GM12891 (cell line): ENCODE results near the gene OR10Z1.

Experiments used
- POLR2A ChIP-seq: IDR thresholded peaks from 2 replicates; pipeline ENCODE4 v1.6.1; 2011; ENCODE audit warnings: low read depth, low read length, control low read depth
- POLR2AphosphoS5 ChIP-seq: IDR thresholded peaks from 2 replicates; pipeline ENCODE4 v1.6.1; 2011; ENCODE audit warnings: low read depth, low read length, control low read depth
- POU2F2 ChIP-seq: IDR thresholded peaks from 2 replicates; pipeline ENCODE4 v1.6.1; 2011; ENCODE audit warnings: low read depth, mild to moderate bottlenecking, control low read depth, low read length, moderate library complexity
- SPI1 ChIP-seq: IDR thresholded peaks from 2 replicates; pipeline ENCODE4 v1.6.1; 2011; ENCODE audit warnings: low read depth, low read length, control low read depth
- TAF1 ChIP-seq: IDR thresholded peaks from 2 replicates; pipeline ENCODE4 v1.6.1; 2011; ENCODE audit warnings: low read depth, low read length, control low read depth

GRCh38 chr1:158583962-158584361 is 21.1 kb upstream of the OR10Z1 start:
- TF ChIP-seq POLR2AphosphoS5 (no peak), TAF1 (no peak), POLR2A (no peak), POU2F2 (no peak), SPI1 (no peak)
